T47D (cell line): Measurements from ENCODE around the gene KLHL7.

Source experiments
- DNase-seq, 2 experiments: peaks; one replicate each; pipeline versions ENCODE4 v3.0.0 to v3.0.0-alpha.2; 2011 to 2012; ENCODE audit warnings: low read depth in 1 of 2, low spot score in 1 of 2
- JUND ChIP-seq: IDR thresholded peaks from 2 replicates; pipeline ENCODE4 v1.6.1; 2012; ENCODE audit warnings: low read depth
- in situ Hi-C: cut with HindIII; loops from 2 replicates; pipeline ENCODE4 v1.10.0; 2016; ENCODE audit warnings: low sequenced_read_pairs, low pct_unique_long_range_greater_than_20kb

Gene KLHL7

GRCh38 chr7:23096518-23097290 lies 8.9 kb upstream of the KLHL7 start:
- TF ChIP-seq JUND: no peak
- in situ Hi-C loops: no loop called here

DNA sequence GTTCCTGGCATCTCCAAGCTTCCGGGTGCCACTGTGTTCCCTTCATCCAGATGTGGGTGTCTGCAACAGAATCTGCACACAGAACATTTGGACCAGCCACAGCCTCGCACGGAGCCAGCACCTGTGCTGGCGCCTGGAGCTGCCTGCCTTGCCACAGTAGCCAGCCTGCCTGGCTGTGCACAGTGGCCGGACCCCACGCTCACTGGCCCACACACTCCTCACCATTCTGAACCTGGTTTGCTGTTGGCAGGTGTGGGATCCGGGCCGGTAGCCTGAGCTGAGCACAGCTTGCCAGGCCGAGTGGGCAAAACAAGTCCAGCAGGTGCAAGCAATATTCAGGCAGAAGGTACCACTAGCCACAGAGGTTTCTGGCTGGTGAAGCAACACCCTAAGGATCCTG lies 7.6 kb upstream of the KLHL7 start:
- no peak for DNase-seq
- TF ChIP-seq JUND: no peak
- in situ Hi-C loops: no loop called here

More at GRCh38 chr7:23096518-23097290, 8.9 kb upstream of the KLHL7 start:
- no peak for DNase-seq

DNA sequence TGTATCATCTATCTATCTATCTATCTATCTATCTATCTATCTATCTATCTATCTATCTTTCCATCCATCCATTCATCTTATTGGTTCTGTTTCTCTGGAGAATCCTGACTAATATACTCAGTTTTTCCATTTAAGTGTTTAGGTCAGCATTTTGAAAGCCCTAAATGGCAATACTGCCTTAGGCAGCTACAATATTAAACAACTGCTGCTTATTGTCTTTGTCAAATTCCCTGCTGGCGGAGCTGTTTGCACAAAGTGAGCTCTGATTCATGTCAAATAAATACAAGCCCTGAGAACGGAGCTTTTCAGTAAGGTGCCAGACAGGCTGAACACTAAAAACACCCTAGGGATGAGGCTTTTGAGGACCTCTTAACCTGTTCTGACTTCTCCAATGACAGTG lies 7.1 kb upstream of the KLHL7 start:
- TF ChIP-seq JUND: no peak
- DNase-seq: peak in 1 of 2 experiments; percentile 52
- in situ Hi-C loops: no loop called here

DNA sequence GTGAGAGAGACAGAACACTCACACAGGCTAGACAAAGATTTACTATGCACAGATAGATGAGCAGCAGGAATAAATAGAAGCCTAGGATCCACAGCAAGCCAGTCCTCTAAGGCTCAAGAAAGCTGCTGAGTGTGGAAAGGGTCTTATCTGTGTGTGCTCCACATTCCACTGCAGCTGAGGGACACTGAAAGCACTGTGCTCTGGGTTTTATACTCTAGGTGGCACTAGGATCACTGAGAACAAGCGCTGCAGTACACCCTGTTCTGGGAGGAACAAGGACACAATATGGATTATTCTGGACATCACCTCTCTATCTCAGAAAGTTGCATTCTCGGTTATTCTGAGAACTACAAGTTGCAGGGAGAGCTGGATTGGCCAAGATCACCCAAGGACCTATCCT lies 4.9 kb upstream of the KLHL7 start:
- in situ Hi-C loops: no loop called here
- no peak for TF ChIP-seq JUND
- peak in 1 of 2 experiments; percentile 57 for DNase-seq

GRCh38 chr7:23105086-23105643 lies 420 bp upstream of the KLHL7 start:
- in situ Hi-C loops: no loop called here
- no peak for DNase-seq
- no peak for TF ChIP-seq JUND

DNA sequence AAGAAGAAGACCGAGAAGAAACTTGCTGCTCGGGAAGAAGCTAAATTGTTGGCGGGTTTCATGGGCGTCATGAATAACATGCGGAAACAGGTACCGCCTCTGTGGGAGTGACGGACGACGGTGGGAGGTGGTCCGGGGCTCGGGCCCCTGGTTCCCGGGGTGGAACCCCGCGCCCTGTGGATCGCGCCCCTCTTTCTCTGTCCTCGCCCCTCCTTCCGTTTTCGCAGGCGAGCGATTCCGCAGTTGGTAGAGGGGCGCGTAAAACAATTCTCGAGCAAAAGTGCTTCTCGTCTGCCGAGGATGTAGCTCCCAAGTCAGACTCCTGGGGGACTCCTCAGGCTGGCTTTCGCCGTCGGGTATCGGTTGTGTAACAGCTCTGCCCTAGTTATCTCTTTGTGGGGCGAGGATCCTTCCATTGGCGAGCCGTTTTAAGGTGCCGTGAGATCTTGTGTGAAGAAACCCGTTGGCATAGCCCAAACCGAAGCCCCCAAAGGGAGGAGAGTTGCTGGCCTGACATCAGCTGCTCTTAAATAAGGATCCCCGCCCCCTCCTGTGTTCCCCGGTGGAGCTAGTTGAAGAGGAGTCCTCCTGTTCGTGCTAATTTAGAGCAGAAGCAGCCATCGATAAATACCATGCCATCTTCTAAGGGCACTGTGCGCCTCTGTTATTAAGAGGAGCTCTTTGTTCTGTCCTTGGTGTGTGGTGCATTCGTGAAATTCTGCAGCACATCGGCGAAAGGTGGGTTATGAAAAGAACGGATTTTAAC lies 655 bp downstream of the KLHL7 start:
- peak in 1 of 2 experiments; percentile 56 for DNase-seq
- TF ChIP-seq JUND: no peak
- in situ Hi-C loops: no loop called here

DNA sequence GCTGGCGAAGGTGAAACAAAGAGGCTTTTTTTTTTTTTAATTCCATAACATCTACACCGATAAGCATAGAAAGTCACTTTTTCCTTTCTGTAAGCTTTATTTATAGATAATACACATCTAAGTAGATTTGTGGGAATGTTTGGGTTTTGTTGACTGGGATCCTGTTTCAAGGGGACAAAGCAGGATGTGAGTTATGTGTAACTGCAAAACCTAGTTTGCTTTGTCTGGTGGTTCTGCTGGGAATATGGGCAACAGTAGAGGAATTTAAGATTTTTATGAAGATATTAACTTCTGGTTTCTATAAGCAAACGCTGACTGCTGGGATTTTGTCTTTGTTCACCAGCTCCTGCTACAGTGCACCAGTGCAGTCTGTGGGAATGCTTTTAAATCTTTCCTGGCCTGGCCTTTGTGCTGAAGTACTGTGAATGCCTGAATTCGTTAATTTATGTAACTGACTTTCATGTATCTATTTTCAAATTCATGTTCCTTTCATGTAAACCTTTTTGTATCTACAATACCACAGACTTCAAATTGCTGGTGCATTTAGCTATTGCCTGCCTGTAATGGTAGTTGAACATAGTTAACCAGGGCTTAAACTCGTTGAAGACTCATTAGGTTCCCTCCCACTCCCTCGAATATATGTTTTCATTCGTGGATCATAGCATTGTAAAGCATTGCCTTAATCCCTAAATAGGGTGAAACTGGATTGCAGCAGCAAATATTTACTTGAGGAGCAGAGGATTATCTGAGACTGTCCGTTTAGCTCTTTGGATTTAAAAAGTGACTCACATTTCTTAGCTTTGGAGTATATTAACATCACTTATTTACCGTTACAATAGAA lies 1.5 kb downstream of the KLHL7 start:
- no peak for TF ChIP-seq JUND
- peak in 1 of 2 experiments; percentile 6 for DNase-seq
- in situ Hi-C loops: no loop called here

DNA sequence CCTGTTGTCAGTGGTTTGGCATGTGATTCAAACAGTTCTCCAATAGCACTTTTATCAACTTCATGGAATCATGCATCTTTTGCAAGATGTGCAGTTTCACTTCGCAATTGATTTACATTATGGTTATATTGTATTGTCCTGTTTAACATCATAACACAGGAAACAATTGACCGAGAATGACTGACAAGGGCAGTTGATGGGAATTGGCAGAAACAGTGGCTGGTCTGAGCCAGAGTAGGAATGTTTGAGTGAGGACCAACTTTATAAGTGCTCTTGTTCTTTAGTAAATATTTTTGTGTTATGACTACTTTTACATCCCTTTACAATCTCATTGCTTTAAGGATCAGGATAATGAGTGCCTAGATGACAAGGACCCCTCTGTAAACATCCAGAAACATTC lies 2.2 kb downstream of the KLHL7 start:
- in situ Hi-C loops: no loop called here
- DNase-seq: no peak
- TF ChIP-seq JUND: no peak

GRCh38 chr7:23108995-23109394 lies 3.4 kb downstream of the KLHL7 start:
- no peak for TF ChIP-seq JUND
- in situ Hi-C loops: no loop called here
- DNase-seq: no peak

- TF ChIP-seq JUND: no peak
- DNase-seq: no peak
- in situ Hi-C loops: no loop called here
Observed at GRCh38 chr7:23109470-23109869, 3.9 kb downstream of the KLHL7 start.

DNA sequence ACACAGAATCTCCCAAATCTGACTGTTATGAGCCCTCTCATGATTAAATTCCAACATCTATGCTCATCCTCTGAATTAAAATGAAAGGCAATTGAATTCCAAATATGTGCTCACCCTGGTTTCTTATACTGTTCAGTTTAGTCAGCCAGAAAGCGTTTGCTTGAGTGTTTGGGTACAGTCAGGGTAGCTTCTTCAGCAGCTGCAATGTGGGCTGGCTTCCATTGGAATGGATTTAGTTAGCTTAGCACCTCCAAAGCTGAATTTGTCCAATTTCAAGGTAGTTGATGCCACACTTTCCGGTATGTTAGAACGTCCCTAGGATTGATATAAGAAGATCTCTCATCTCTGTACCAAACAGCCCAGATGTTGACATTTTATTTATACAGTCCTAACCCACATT lies 9.3 kb downstream of the KLHL7 start:
- DNase-seq: no peak
- in situ Hi-C loops: no loop called here
- no peak for TF ChIP-seq JUND

GRCh38 chr7:23115991-23116390 lies 10.4 kb downstream of the KLHL7 start:
- in situ Hi-C loops: no loop called here
- no peak for TF ChIP-seq JUND
- no peak for DNase-seq
